GM21526 (cell line): ENCODE results near the gene KRTAP10-10.
"Not testable (repeated sequence)": the region's sequence is repeated elsewhere in the genome, so short reads cannot be mapped to it uniquely, and the experiment has no call there.

ENCODE experiments used
- ATAC-seq: cut with Tn5 transposase; IDR thresholded peaks from one replicate; pipeline ENCODE4 v1.9.1; 2021; ENCODE audit warnings: moderate library complexity; ENCODE audit not compliant: unreplicated experiment, low FRiP score

The KRTAP10-10 gene

GRCh38 chr21:44671911-44672310 is 34.8 kb downstream of the KRTAP10-10 start:
- no peak for ATAC-seq

DNA sequence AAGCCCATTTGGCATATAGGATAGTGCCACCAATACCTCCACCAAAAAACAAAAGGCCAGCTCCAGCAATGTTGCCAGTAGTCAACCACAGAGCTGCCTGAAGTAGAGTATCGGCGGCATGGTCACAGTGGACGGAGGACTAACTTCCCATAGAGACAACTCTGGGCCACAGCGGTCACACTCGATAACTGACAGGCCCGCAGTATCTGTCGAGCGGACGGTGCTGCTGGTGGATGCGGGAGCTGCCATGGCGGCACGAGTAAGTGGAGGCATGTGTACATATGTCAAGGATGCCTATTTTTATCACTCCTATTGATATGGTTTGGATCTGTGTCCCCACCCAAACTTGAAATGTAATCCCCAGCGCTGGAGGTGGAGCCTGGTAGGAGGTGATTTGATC is 40.7 kb downstream of the KRTAP10-10 start:
- ATAC-seq = no peak

- no peak for ATAC-seq
Measured at GRCh38 chr21:44681152-44681551, 44.0 kb downstream of the KRTAP10-10 start.

GRCh38 chr21:44681861-44682579 is 44.9 kb downstream of the KRTAP10-10 start, which contains the start of gene KRTAP12-1:
TSS of gene KRTAP12-1 (minus strand) at chr21:44682163. CDS start at chr21:44682123, 40 bp downstream.
- ATAC-seq = no peak

- no peak for ATAC-seq
Measured at GRCh38 chr21:44682580-44683151, 45.5 kb downstream of the KRTAP10-10 start.

DNA sequence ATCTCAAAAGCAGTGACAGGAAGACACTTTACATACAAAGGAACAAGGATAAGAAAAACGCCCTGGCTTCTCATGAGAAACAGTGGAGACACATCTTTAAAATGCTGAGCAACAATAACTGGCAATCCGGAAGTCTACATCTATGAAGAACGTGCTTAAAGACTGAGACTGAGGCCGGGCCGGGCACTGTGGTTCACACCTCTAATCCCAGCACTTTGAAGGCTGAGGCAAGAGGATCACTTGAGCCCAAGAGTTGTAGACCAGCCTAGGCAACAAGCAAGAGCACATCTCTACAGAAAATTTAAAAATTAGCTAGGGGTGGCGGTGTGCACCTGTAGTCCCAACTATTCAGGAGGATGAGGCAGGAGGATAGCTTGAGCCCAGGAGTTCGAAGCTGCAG is 46.9 kb downstream of the KRTAP10-10 start:
- no peak for ATAC-seq

DNA sequence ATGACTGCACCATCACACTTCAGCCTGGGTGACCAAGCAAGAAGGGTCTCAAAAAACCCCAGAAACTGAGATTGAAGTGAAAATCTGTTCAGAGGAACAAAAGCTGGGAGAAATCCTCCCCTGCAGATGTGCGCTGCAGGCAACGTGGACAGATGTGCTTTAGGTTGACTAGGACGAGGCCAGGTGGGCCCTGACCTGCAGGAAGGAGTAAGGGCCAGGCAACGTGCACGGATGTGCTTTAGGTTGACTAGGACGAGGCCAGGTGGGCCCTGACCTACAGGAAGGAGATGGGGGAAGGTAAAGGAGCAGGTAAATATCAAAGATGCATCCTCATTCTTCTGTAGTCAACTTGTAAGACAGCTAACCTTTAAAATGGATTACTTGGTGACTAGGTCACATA is 47.3 kb downstream of the KRTAP10-10 start:
- ATAC-seq = no peak

DNA sequence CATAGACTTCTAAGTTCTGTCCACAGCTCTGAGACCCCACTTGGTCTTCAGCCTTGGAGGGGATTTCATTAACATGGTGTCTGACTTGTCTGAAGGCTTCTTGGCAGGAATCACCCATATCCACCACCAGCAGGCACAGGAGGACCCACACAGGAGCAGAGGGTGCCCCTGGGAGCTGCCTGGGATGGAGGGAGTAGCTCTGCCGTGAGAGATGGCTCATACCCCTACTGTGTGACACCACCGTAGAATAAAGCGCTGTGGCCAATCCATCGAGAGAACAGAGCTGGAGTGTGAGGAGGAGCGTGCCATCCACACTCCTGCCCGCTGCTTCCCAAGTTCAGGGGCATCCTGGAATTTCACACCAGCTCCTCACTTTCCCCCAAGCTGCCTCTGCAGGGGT is 47.9 kb downstream of the KRTAP10-10 start:
- ATAC-seq = not testable (repeated sequence)

- no peak for ATAC-seq
Measured at GRCh38 chr21:44686000-44686781, 49.0 kb downstream of the KRTAP10-10 start.

DNA sequence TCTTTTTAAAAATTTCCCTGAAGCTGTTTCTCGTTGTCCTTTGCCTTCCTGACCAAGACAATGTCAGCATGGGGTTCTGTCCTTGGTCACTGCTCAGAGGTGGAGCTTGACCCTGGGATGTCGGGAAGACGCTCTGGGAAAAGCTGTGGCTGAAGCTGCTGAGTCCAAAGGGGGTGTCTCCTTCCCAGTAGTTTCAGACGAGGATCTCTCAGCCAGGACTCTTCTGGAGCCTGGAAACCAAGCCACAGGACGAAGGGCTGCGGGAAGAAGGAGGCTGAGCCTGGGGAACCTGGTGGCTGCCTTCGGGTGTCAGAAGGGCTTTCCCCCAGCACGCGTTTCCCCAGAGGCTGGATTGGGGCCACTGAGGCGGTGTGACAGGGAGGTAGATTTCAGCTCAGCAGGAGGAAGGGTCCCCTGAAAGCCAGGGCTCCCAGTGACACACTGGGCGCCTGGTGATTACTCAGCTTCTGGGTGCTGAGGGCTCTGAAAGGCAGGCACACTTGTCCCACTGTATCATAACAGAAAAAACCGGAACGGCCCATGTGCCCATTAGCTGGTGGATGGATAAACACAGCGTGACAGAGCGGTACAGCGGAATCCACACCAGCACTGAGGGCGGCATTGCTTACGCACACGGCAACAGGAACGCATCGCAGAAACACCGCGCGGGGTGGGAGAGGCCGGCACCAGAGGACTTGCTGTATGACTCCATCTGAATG is 49.8 kb downstream of the KRTAP10-10 start:
- ATAC-seq = no peak

- ATAC-seq = no peak
Measured at GRCh38 chr21:44687671-44688070, 50.5 kb downstream of the KRTAP10-10 start.
